ENCODE data around the gene TAS2R4. TPM values are rescaled to one million over a fixed set of nuclear protein-coding genes. Genes with fewer than 3 reads are reported as not detected.

Gene TAS2R4, protein sequence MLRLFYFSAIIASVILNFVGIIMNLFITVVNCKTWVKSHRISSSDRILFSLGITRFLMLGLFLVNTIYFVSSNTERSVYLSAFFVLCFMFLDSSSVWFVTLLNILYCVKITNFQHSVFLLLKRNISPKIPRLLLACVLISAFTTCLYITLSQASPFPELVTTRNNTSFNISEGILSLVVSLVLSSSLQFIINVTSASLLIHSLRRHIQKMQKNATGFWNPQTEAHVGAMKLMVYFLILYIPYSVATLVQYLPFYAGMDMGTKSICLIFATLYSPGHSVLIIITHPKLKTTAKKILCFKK
- 0.18 and 0.19 TPM in 2 replicates for polyA plus RNA-seq (2012; rRNA removed)
- polyA plus RNA-seq (2012; cell fraction: cytosol; rRNA removed), result 0.04 and 0.05 TPM in 2 replicates
- polyA plus RNA-seq (2012; cell fraction: nucleus; rRNA removed), result 0.45 and 0.91 TPM in 2 replicates

DNA sequence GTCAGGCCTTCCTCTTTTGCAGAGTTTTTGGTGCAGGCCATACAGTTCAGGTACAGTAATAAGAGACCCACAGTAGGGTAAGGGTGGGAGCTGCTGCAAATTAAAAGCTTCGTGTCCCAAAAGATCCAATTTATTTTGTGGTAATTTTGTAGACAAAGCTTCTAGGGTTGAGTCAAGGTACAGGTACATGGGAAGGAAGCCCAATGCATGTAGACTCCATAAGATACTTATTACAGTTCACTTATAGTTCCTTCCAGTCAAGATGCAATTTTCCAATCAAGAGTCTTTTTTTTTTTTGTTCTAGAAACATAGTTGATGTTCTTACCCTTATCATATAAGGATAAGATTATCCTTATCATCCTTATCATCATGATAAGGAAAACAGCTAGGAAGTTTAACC is at the start of gene TAS2R4:
Gene TAS2R4, plus strand, starts transcription at position 301 of the 400 bp plus-strand sequence. CDS start 1,815 bp downstream, outside the sequence.
- Histone ChIP-seq H4K20me1 (ENCODE audit: insufficient read depth) (no peaks in the 10 kb centered on the region), H3K79me2 (ENCODE audit: insufficient read depth) (no peaks in the 10 kb centered on the region), H3K4me1 (ENCODE audit: control insufficient read depth in 1 of 2, insufficient read depth in 2 of 2, low read depth in 1 of 2, low read length in 1 of 2) (no peaks in the 10 kb centered on the region), H3F3A (replicated peaks; ENCODE audit: insufficient read depth) (no peaks in the 10 kb centered on the region), H3K9ac (no peak within 1 kb of the TSS), H3K9me2 (no peaks in the 10 kb centered on the region), H3K36me3 (replicated peaks in 1 of 2; ENCODE audit: control insufficient read depth in 1 of 2, insufficient read depth in 2 of 2, low read length in 1 of 2) (peaks cover 0 to 22% of the 10 kb centered on the region in 2 experiments), H3K9me3 (no peaks in the 10 kb centered on the region), H2AFZ (ENCODE audit: low read depth) (no peak within 1 kb of the TSS), H3K27ac (ENCODE audit: low read depth in 2 of 2, low read length in 1 of 2) (no peak within 1 kb of the TSS), H3K27me3 (ENCODE audit: insufficient read depth) (no peaks in the 10 kb centered on the region), H3K4me2 (no peak within 1 kb of the TSS), H3K4me3 (ENCODE audit: low read depth in 2 of 2, low read length in 1 of 2) (no peak within 1 kb of the TSS)
- POLR2A ChIA-PET, result interaction anchor here (1.5 kb wide), 1 partner anchor 38 kb away, joined by 5 read pairs; the partner anchor contains the start of gene SSBP1
- TF ChIP-seq USF2 (IDR thresholded peaks at IDR 0.05; ENCODE audit: borderline replicate concordance, low read depth, low read length) (no peak), FOSL2 (IDR thresholded peaks at IDR 0.05; ENCODE audit: borderline replicate concordance, low read depth) (no peak), RAD21 (IDR thresholded peaks at IDR 0.05; ENCODE audit: low read length) (no peak), MAX (IDR thresholded peaks at IDR 0.05; ENCODE audit: low read depth) (no peak), USF1 (IDR thresholded peaks at IDR 0.05; ENCODE audit: borderline replicate concordance, low read depth) (no peak)
- DNase-seq, result no peak
- WGBS (ENCODE audit: low lambda C conversion rate), result 81% methylated on average over 1 of the region's 1 CpG
- CTCF ChIA-PET, result interaction anchor here (0.6 to 3.1 kb wide), 5 partner anchors 10 to 126 kb away, joined by 3 to 21 read pairs (median 4); partner anchors contain the start of gene SSBP1

GRCh38 chr7:141729020-141729419 is 47.5 kb upstream of the TAS2R4 start:
- H3K9me3 ChIP-seq, result no peaks in the 10 kb centered on the region
- no peaks in the 10 kb centered on the region for H3K27me3 ChIP-seq (ENCODE audit: insufficient read depth)
- no peaks in the 10 kb centered on the region for H4K20me1 ChIP-seq (ENCODE audit: insufficient read depth)
- H3K27ac ChIP-seq (ENCODE audit: low read depth in 2 of 2, low read length in 1 of 2), result no peak overlapping the region
- no peak overlapping the region for H3K4me2 ChIP-seq
- TF ChIP-seq, protein P1, sequence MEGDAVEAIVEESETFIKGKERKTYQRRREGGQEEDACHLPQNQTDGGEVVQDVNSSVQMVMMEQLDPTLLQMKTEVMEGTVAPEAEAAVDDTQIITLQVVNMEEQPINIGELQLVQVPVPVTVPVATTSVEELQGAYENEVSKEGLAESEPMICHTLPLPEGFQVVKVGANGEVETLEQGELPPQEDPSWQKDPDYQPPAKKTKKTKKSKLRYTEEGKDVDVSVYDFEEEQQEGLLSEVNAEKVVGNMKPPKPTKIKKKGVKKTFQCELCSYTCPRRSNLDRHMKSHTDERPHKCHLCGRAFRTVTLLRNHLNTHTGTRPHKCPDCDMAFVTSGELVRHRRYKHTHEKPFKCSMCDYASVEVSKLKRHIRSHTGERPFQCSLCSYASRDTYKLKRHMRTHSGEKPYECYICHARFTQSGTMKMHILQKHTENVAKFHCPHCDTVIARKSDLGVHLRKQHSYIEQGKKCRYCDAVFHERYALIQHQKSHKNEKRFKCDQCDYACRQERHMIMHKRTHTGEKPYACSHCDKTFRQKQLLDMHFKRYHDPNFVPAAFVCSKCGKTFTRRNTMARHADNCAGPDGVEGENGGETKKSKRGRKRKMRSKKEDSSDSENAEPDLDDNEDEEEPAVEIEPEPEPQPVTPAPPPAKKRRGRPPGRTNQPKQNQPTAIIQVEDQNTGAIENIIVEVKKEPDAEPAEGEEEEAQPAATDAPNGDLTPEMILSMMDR (IDR thresholded peaks at IDR 0.05), result no peak
- TF ChIP-seq SMC3 (IDR thresholded peaks at IDR 0.05; ENCODE audit: low read depth, low read length) (no peak), TAF1 (IDR thresholded peaks at IDR 0.05; ENCODE audit: borderline replicate concordance, low read depth, low read length) (no peak), RCOR1 (IDR thresholded peaks at IDR 0.05; ENCODE audit: low read length) (no peak), SIN3A (IDR thresholded peaks at IDR 0.05; ENCODE audit: borderline replicate concordance, low read depth, low read length) (no peak), TCF12 (IDR thresholded peaks at IDR 0.05) (no peak), RFX5 (IDR thresholded peaks at IDR 0.05; ENCODE audit: low read length) (no peak), RXRA (IDR thresholded peaks at IDR 0.05; ENCODE audit: borderline replicate concordance, low read depth) (no peak), MAX (IDR thresholded peaks at IDR 0.05; ENCODE audit: low read depth) (no peak), FOXM1 (IDR thresholded peaks at IDR 0.05; ENCODE audit: low read depth) (no peak), IRF3 (IDR thresholded peaks at IDR 0.05; ENCODE audit: low read depth, low read length) (no peak), POLR2AphosphoS5 (IDR thresholded peaks at IDR 0.05; ENCODE audit: low read depth, low read length) (no peak)
- TF ChIP-seq, protein P2, sequence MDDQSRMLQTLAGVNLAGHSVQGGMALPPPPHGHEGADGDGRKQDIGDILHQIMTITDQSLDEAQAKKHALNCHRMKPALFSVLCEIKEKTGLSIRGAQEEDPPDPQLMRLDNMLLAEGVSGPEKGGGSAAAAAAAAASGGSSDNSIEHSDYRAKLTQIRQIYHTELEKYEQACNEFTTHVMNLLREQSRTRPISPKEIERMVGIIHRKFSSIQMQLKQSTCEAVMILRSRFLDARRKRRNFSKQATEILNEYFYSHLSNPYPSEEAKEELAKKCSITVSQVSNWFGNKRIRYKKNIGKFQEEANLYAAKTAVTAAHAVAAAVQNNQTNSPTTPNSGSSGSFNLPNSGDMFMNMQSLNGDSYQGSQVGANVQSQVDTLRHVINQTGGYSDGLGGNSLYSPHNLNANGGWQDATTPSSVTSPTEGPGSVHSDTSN (IDR thresholded peaks at IDR 0.05), result no peak
- WGBS (ENCODE audit: low lambda C conversion rate), result 86% methylated on average over 1 of the region's 1 CpG
- H2AFZ ChIP-seq (ENCODE audit: low read depth), result no peak overlapping the region
- ChIA-PET CTCF (interaction anchor here (0.9 to 5.2 kb wide), 4 partner anchors 8 to 76 kb away, joined by 3 to 47 read pairs (median 4); partner anchors contain the start of gene SSBP1), POLR2A (no interaction called here)
- no peak overlapping the region for H3K9ac ChIP-seq
- DNase-seq, result no peak
- H3K4me3 ChIP-seq (ENCODE audit: low read depth in 2 of 2, low read length in 1 of 2), result no peak overlapping the region
- H3K36me3 ChIP-seq (replicated peaks in 1 of 2; ENCODE audit: control insufficient read depth in 1 of 2, insufficient read depth in 2 of 2, low read length in 1 of 2), result no peaks in the 10 kb centered on the region
- H3K4me1 ChIP-seq (ENCODE audit: control insufficient read depth in 1 of 2, insufficient read depth in 2 of 2, low read depth in 1 of 2, low read length in 1 of 2), result no peaks in the 10 kb centered on the region
- no peaks in the 10 kb centered on the region for H3K9me2 ChIP-seq
- no peaks in the 10 kb centered on the region for H3F3A ChIP-seq (replicated peaks; ENCODE audit: insufficient read depth)
- no peaks in the 10 kb centered on the region for H3K79me2 ChIP-seq (ENCODE audit: insufficient read depth)
